ENCODE results near the gene PLAAT4. TPM values are rescaled to one million over a fixed set of nuclear protein-coding genes. Genes with fewer than 3 reads are reported as not detected.

The PLAAT4 gene
- total RNA-seq, 2 donors from 2014 or later, result 0.58 TPM; not detected in 1

DNA sequence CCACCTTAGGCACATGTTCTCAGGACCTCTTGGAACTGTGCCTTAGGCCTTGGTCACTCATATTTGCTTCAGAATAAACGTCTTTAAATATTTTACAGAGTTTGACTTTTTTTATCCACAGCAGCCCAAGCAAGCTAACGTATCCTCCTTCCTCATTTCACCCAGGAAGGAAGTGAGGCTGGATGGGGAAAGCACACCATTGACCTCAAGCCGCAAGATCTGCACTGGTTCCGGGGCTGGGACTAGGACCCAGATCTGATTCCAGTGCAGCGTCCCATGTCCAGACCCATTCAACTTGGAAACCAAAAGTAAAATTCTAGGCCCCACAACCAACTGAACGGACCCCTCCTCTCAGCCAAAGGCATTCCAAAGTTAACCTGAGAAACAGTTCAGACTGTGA is 33.1 kb upstream of the PLAAT4 start:
- Mint-ChIP-seq H3K27me3 (ENCODE audit: insufficient read depth) (peaks cover 2% of the 10 kb centered on the region), H3K9me3 (peaks cover 33% of the 10 kb centered on the region), H3K4me3 (no peak overlapping the region), H3K36me3 (ENCODE audit: low read depth) (peaks cover 18% of the 10 kb centered on the region), H3K4me1 (peaks cover 52% of the 10 kb centered on the region), H3K27ac (peak overlapping the region; percentile 56)
- Histone ChIP-seq H3K4me1 (ENCODE audit: control insufficient read depth, insufficient read depth, low read length) (peaks cover 3% of the 10 kb centered on the region), H3K9ac (ENCODE audit: extremely low read depth, low read length, poor library complexity, severe bottlenecking) (no peak overlapping the region), H3K36me3 (ENCODE audit: control insufficient read depth, insufficient read depth, low read length) (no peaks in the 10 kb centered on the region), H3K9me3 (ENCODE audit: control insufficient read depth, low read length) (peaks cover 59% of the 10 kb centered on the region), H3K27ac (ENCODE audit: low read depth, low read length) (no peak overlapping the region), H3K27me3 (ENCODE audit: control insufficient read depth, insufficient read depth, low read length, poor library complexity, severe bottlenecking) (no peaks in the 10 kb centered on the region), H3K4me3 (ENCODE audit: low read length) (peak overlapping the region; percentile 24)
- TF ChIP-seq CTCF (conservative IDR thresholded peaks at IDR 0.05), result no peak
- DNase-seq, result no peak
- 72 to 93% methylated on average over 2 to 5 of the region's 6 CpGs for WGBS, 2 experiments (ENCODE audit: insufficient coverage in 1 of 2, insufficient read length in 1 of 2)

GRCh38 chr11:63504054-63504453 is 32.6 kb upstream of the PLAAT4 start:
- H3K9me3 ChIP-seq (ENCODE audit: control insufficient read depth, low read length), result peaks cover 54% of the 10 kb centered on the region
- Mint-ChIP-seq H3K27ac (no peak overlapping the region), H3K9me3 (peaks cover 28% of the 10 kb centered on the region), H3K4me3 (no peak overlapping the region), H3K27me3 (ENCODE audit: insufficient read depth) (no peaks in the 10 kb centered on the region), H3K36me3 (ENCODE audit: low read depth) (peaks cover 15% of the 10 kb centered on the region), H3K4me1 (peaks cover 53% of the 10 kb centered on the region)
- no peak for DNase-seq
- no peaks in the 10 kb centered on the region for H3K27me3 ChIP-seq (ENCODE audit: control insufficient read depth, insufficient read depth, low read length, poor library complexity, severe bottlenecking)
- H3K9ac ChIP-seq (ENCODE audit: extremely low read depth, low read length, poor library complexity, severe bottlenecking), result no peak overlapping the region
- H3K4me3 ChIP-seq (ENCODE audit: low read length), result peak overlapping the region; percentile 57
- peaks cover 3% of the 10 kb centered on the region for H3K4me1 ChIP-seq (ENCODE audit: control insufficient read depth, insufficient read depth, low read length)
- no peak for TF ChIP-seq CTCF (conservative IDR thresholded peaks at IDR 0.05)
- H3K27ac ChIP-seq (ENCODE audit: low read depth, low read length), result no peak overlapping the region
- 90% methylated on average over 1 of the region's 1 CpG for WGBS, 2 experiments (ENCODE audit: insufficient coverage in 1 of 2, insufficient read length in 1 of 2)
- H3K36me3 ChIP-seq (ENCODE audit: control insufficient read depth, insufficient read depth, low read length), result no peaks in the 10 kb centered on the region

DNA sequence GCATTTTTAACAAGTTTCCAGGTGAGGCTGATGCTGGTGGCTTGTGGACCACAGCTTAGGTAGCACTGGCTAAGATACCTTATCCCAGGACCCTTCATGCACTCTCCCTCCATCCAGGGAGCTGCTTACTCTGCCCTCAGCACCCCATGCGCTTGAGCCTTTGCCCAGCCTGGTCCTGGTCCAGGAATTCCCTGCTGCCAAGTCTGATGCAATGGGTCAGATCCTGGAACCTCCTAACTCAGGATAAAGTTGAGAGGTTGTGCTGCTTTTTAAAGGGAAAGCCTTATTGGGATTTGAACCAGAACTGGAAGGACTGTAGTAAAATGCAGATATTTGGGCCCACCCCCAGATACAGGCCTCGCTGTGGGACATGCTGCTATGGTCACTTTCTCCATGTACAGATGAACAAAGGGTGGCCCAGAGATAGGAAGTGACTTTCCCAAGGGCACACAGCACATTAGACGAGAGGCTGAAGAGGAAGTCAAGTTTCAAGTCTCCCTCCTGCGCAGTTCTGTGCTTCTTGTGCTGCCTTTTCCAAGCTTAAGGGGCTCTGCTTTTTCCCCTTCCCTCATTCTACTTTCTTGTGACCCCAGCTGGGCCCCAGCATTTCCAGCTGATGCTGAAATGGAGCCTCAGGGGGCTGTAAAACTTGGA is 31.5 kb upstream of the PLAAT4 start:
- Histone ChIP-seq H3K27me3 (ENCODE audit: control insufficient read depth, insufficient read depth, low read length, poor library complexity, severe bottlenecking) (no peaks in the 10 kb centered on the region), H3K27ac (ENCODE audit: low read depth, low read length) (no peak overlapping the region), H3K9me3 (ENCODE audit: control insufficient read depth, low read length) (peaks cover 44% of the 10 kb centered on the region), H3K9ac (ENCODE audit: extremely low read depth, low read length, poor library complexity, severe bottlenecking) (no peak overlapping the region), H3K4me3 (ENCODE audit: low read length) (no peak overlapping the region), H3K4me1 (ENCODE audit: control insufficient read depth, insufficient read depth, low read length) (peaks cover 3% of the 10 kb centered on the region), H3K36me3 (ENCODE audit: control insufficient read depth, insufficient read depth, low read length) (no peaks in the 10 kb centered on the region)
- Mint-ChIP-seq H3K4me1 (peaks cover 53% of the 10 kb centered on the region), H3K27me3 (ENCODE audit: insufficient read depth) (no peaks in the 10 kb centered on the region), H3K36me3 (ENCODE audit: low read depth) (peaks cover 10% of the 10 kb centered on the region), H3K4me3 (no peak overlapping the region), H3K9me3 (peaks cover 19% of the 10 kb centered on the region), H3K27ac (no peak overlapping the region)
- 89 to 92% methylated on average over 3 to 4 of the region's 4 CpGs for WGBS, 2 experiments (ENCODE audit: insufficient coverage in 1 of 2, insufficient read length in 1 of 2)
- DNase-seq, result no peak
- no peak for TF ChIP-seq CTCF (conservative IDR thresholded peaks at IDR 0.05)
